ENCODE results near the gene TMEM30A. TPM values are rescaled to one million over a fixed set of nuclear protein-coding genes. Genes with fewer than 3 reads are reported as not detected.
A peak's percentile ranks its signal among the peaks of the same experiment; 100 is the strongest.

TMEM30A gene
- total and polyA plus RNA-seq, 2 of the 13 experiments (the other 11 are each of a cell fraction or from before 2014, with no cell fraction given): 17.6 to 54.4 TPM

- peak; percentile 63 for TF ChIP-seq SRY (CRISPR knock-in tag; IDR thresholded peaks at IDR 0.05)
- peak; percentile 59; the same call in 1 of the 2 replicates for TF ChIP-seq KDM4B (CRISPR knock-in tag; IDR thresholded peaks at IDR 0.05)
- TF ChIP-seq FOXC1 (CRISPR knock-in tag; IDR thresholded peaks at IDR 0.05; ENCODE audit: borderline replicate concordance): peak; percentile 76; the same call in 1 of the 2 replicates
- TF ChIP-seq ARID3A (IDR thresholded peaks at IDR 0.05; ENCODE audit: low read depth, low read length): peak; percentile 43; the same call in 1 of the 2 replicates
- 0 out of 2 replicates have a peak, but pooled peaks have one; percentile 24 for TF ChIP-seq ZNF639 (CRISPR knock-in tag; conservative IDR thresholded peaks at IDR 0.05)
- peak; percentile 51; the same call in 1 of the 2 replicates for TF ChIP-seq ZNF230 (CRISPR knock-in tag; IDR thresholded peaks at IDR 0.05)
- 0 out of 2 replicates have a peak, but pooled peaks have one; percentile 39 for TF ChIP-seq POGK (CRISPR knock-in tag; conservative IDR thresholded peaks at IDR 0.05)
- TF ChIP-seq SOX13 (IDR thresholded peaks at IDR 0.05): 0 out of 2 replicates have a peak, but pooled peaks have one; percentile 18
- peak in 1 of 2 experiments; percentile 45; a peak in 1 of 4 replicates for TF ChIP-seq SOX13 (CRISPR knock-in tag; conservative IDR thresholded peaks at IDR 0.05 in 1 of 2, IDR thresholded peaks at IDR 0.05 in 1 of 2)
- peak; percentile 62 for TF ChIP-seq CCAR2 (optimal IDR thresholded peaks at IDR 0.05; ENCODE audit: low read depth, low read length)
- TF ChIP-seq RARG (CRISPR knock-in tag; IDR thresholded peaks at IDR 0.05; ENCODE audit: low read depth): no peak
- TF ChIP-seq SALL2 (CRISPR knock-in tag; IDR thresholded peaks at IDR 0.05): no peak
- TF ChIP-seq GMEB2 (CRISPR knock-in tag; IDR thresholded peaks at IDR 0.05; ENCODE audit: low read depth): peak; percentile 81
- peak; percentile 93 for TF ChIP-seq ASH2L (IDR thresholded peaks at IDR 0.05; ENCODE audit: insufficient read length, low read depth, low read length)
- TF ChIP-seq ZNF143 (CRISPR knock-in tag; IDR thresholded peaks at IDR 0.05): 0 out of 2 replicates have a peak, but pooled peaks have one; percentile 12
- TF ChIP-seq ZSCAN31 (CRISPR knock-in tag; IDR thresholded peaks at IDR 0.05; ENCODE audit: low read depth): peak; percentile 69; the same call in 1 of the 2 replicates
- peak; percentile 72; the same call in 1 of the 2 replicates for TF ChIP-seq ZNF772 (CRISPR knock-in tag; IDR thresholded peaks at IDR 0.05)
- peak; percentile 85; the same call in 1 of the 2 replicates for TF ChIP-seq HBP1 (CRISPR knock-in tag; IDR thresholded peaks at IDR 0.05; ENCODE audit: low read depth)
- peak; percentile 79 for TF ChIP-seq NR2F2 (IDR thresholded peaks at IDR 0.05; ENCODE audit: borderline replicate concordance, low read depth)
- TF ChIP-seq ELF4 (CRISPR knock-in tag; IDR thresholded peaks at IDR 0.05; ENCODE audit: borderline replicate concordance): peak; percentile 82; the same call in 1 of the 2 replicates
Observed at GRCh38 chr6:75243333-75244062, 41.1 kb downstream of the TMEM30A start, which contains the start of gene COX7A2 (continued).

Data from HepG2 (cell line).